Vagina (tissue), 2 donors: ENCODE data around the gene RHEBL1.

ENCODE experiments used
- CTCF ChIP-seq, 3 experiments: fragments of 450-650 bp in 2 of 3; fragments of 200-600 bp in 1 of 3; sonication (generic) in 1 of 3; IDR thresholded peaks; one replicate each; pipeline ENCODE4 v1.5.1; 2017 to 2019; ENCODE audit warnings: antibody characterized with exemption in 3 of 3, mild to moderate bottlenecking in 2 of 3, moderate library complexity in 2 of 3
- POLR2A ChIP-seq, 2 donors: fragments of 450-650 bp; IDR thresholded peaks; one replicate each; pipeline ENCODE4 v1.6.1; 2017; ENCODE audit warnings: antibody characterized with exemption in 2 of 2, mild to moderate bottlenecking in 2 of 2, moderate library complexity in 2 of 2

GRCh38 chr12:49098703-49099102, 28.9 kb upstream of the RHEBL1 start:
- TF ChIP-seq CTCF (IDR thresholded peaks at IDR 0.05) (no peak), POLR2A (IDR thresholded peaks at IDR 0.05) (no peak)
